GM21526 (cell line): ENCODE data around the gene PLSCR3.

Experiments
- ATAC-seq: cut with Tn5 transposase; IDR thresholded peaks from one replicate; pipeline ENCODE4 v1.9.1; 2021; ENCODE audit warnings: moderate library complexity; ENCODE audit not compliant: unreplicated experiment, low FRiP score

Gene PLSCR3

DNA sequence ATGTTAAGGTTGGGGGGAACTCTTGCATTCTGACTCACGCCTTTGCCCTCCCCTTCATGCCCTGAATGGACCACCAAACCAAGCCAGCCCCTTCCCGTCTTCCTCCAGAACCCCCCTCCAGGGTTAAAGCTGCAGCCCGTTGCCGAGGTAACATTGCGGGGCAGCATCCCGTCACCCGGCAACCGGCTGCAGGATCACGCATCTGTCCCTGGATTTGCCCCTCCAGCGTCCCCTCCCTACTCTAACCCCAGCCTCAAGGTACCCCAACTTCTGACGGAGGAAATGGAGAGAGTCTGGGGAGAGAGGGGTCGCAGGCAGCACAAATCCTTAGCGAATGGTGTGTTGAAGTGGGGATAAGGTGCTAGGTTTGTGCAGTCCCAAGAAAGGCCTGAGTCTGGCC is 12.8 kb upstream of the PLSCR3 start:
- ATAC-seq: no peak

- no peak for ATAC-seq
Observed at GRCh38 chr17:7406235-7406825, 12.0 kb upstream of the PLSCR3 start.

- ATAC-seq: no peak
Observed at GRCh38 chr17:7405350-7406234, 11.3 kb upstream of the PLSCR3 start.

DNA sequence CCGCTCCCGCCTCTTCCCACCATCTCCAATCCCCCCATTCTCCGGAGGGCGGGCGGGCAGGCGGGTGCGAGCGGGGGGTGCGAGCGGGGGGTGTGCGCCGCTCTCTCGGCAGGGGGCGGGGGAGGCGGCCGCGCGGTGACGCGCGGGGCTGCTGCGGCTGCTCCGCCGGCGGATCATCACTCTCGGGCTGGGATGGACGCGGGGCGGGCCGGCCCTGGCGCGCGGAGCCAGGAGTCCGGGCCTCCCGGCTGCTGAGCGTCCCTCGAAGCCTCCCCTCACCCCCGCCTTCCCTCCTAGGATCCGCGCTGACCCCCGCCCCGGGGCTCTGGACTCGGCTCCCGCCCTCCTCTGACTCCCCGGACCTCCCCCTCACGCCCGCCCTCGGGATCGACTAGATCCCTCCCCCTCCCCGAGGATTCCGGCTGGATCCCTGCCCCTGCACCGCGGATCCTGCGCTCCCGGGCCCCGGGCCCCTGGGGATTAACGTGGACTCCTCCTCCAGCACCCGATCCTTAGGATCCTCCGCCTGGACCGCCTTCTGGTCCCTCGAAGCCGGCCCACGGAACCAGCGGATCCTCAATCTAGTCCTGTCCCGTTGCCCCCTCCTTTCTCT is 10.5 kb upstream of the PLSCR3 start:
- peak; percentile 18 for ATAC-seq

GRCh38 chr17:7403977-7404736 is 9.8 kb upstream of the PLSCR3 start, which contains the start of gene TMEM256:
TMEM256 (minus strand) TSS chr17:7404097; CDS start chr17:7404084, 13 bp downstream.
- peak; percentile 85 for ATAC-seq

DNA sequence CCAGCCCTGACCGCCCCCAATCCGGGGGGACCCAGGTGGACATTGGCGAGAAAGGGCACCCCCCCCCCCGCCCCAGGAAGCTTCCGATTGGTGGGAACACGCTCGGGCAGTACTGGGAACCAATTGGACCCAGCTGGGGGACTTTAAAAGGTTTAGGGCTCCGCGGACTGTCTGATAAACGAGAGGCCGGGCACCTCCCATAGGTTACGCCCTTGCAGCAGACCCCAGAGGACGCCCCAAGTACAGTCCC is 9.3 kb upstream of the PLSCR3 start:
- peak; percentile 17 for ATAC-seq

- no peak for ATAC-seq
Observed at GRCh38 chr17:7403043-7403726, 8.9 kb upstream of the PLSCR3 start.

DNA sequence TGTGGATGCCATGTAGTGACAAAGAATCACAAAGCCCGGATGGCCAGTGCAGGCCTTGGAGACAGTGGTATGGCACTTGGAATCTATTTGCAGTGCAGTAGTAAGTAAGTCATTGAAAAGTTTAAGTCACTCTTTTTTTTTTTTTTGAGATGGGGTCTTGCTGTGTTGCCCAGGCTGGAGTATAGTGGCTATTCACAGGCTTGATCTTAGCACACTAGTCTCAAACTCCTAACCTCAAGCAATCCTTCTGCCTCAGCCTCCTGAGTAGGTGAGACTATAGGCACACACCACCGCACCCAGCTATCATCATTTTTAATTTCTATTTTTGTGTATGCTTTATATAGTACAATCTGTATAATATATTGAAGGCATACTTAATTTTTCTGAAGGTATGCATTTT is 4.3 kb upstream of the PLSCR3 start:
- ATAC-seq: no peak

DNA sequence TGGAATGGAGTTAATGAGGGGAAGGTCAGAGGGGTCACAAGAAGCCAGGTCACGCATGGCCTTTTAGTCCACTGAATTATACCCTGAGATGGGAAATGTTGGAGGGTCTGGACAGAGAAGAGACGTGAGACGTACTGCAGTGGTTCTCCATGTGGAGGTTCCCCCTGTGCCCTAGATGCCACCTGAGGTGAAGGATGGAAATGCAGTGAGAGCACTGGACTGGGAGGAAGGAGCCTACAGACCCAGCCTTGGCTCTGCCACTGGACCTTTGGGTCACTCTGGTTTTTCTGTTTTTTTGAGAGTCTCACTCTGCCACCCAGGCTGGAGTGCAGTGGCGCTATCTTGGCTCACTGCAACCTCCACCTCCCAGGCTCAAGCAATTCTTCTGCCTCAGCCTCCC is 1.8 kb upstream of the PLSCR3 start:
- no peak for ATAC-seq

DNA sequence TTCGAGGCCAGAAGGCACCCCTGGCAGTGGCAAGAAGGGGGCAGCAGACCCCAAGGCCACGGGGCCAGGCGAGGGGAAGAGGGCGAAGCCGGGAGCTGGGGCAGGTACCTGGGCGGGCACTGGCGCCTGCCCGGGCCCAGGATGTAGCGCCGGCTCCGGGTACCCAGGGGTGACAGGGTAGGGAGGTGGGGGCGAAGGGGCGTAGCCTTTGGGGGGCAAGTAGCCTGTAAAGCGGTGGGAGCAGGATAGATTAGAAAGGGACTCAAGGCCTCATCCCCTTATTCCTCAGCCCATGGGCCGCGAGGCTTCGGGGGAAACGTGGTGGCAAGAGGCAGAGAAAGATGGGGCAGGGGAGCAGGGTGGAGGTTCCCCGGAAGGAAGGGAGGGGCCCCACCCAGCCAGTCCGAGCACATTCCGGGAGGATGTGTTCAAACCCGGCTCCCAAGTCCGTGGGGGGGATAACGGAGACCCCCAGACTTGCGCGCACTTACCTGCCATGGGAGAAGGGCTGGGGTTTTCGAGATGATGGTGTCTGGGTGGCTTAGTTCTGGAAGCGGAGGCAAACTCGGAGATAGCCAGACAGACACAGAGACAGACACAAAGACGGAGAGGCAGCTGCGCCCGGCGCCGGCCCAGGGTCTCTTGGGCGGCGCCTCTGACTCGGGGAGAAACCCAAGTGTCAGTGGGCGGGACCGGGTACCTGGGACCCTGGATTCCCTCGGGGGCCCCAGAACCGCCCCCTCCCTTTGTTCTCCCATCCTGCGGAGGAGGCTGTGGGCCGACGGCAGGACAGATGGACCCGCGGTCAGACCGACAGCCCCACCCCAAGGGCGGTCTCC is 493 bp downstream of the PLSCR3 start:
- peak; percentile 31 for ATAC-seq

GRCh38 chr17:7392696-7393612 is 1.4 kb downstream of the PLSCR3 start:
- no peak for ATAC-seq

DNA sequence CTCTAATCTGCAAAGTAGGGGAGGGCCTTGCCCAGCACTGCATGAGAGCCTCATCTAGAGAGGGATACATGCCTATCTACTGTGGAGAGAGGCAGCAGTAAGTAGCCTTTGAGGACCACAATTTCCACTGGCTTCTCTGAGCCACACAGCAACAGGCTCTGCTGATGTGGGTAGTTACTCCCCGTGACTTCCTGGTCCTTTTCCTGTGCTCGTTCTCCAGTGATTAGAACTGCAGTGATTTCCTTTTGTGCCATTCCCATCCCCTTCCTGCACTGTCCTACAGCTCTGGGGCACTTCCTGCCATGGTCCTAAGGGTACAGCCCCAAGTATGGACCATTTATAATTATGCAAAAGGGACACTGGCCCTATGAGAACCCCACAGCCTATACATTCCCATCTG is 3.0 kb downstream of the PLSCR3 start:
- ATAC-seq: no peak

DNA sequence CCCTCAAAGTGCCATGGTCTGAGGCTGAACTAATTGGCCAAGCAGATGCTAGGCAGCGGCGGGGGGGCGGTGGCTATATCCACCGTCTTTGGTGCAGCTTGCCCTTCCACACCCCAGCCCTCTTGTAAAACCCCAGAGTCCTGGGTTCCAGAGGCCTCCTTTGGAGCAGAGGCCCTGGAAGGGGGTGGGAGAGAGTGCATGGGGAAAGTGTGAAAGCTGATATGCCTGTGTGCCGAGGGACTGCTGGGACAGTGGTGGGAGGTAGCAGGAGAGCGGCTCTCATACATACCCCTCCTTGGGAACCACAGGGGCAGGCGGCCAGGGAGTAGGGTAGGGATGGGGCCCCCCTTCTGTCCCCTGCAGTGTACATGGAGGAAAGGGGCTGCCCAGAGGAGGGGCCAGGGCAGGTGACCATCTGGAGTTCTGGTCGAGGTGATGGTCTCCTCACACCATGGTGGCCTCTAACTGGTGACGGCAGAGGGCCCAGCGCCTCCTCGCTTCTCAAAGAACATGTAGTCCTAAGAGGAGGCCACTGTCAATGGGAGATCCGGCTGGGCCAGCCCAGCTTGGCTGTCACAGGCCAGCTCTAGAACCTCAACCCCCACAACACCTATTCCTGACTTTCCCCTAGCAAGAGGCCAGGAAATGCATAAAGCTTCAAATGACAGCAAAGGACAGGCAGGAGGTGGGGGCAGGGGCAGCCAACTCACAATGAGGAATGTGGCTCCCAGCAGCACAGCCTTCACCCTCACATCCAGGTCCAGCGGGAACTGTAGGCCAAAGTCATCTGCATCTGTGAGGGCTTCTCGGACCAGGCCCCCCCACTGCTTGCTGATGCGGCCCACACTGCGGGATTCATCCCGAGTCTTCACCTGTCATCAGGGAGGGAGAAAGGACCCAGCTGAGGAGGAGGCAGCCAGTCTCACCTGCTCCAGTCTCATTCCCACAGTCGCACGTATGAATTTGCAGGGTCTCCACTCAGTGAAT is 4.1 kb downstream of the PLSCR3 start:
- ATAC-seq: no peak

GRCh38 chr17:7388856-7389255 is 5.5 kb downstream of the PLSCR3 start:
- ATAC-seq: no peak

- ATAC-seq: no peak
Observed at GRCh38 chr17:7384489-7385081, 9.7 kb downstream of the PLSCR3 start.

GRCh38 chr17:7383742-7384488 is 10.4 kb downstream of the PLSCR3 start:
- peak; percentile 62 for ATAC-seq
